A549 (cell line): ENCODE measurements around the gene BICD2. TPM values are rescaled to one million over a fixed set of nuclear protein-coding genes. Genes with fewer than 3 reads are reported as not detected.

Experiments
- ATAC-seq, 2 experiments: fragments of 200-7000 bp in 1 of 2; fragments of >200 bp in 1 of 2; cut with Nextera tagmentation in 1 of 2; cut with Tn5 transposase in 1 of 2; 3 replicates each; pipeline versions ENCODE4 v1.8.0 to v1.9.1; 2018 to 2020; ENCODE audit warnings: mild to moderate bottlenecking in 1 of 2, moderate library complexity in 1 of 2
- CTCF ChIA-PET: fragments of 300-600 bp; sonication (Branson Sonifier 250); formaldehyde crosslinking; extraction: SDS; loops from one replicate; lab custom pipeline; 2021; ENCODE audit warnings: antibody characterized with exemption, inconsistent platforms; lab: Yijun Ruan, JAX
- POLR2A ChIA-PET: fragments of 350-600 bp; formaldehyde crosslinking; extraction: SDS; loops from one replicate; lab custom pipeline; 2021; ENCODE audit warnings: antibody characterized with exemption, inconsistent platforms; lab: Yijun Ruan, JAX
- DNase-seq, 2 experiments: peaks; one replicate each; pipeline versions ENCODE4 v3.0.0 to v3.0.0-alpha.2; 2011 to 2016; ENCODE audit warnings: low read depth in 1 of 2, low spot score in 1 of 2
- FAIRE-seq: peaks from 2 replicates; lab custom pipeline; 2011; peaks lifted over from hg19 to GRCh38; lab: Jason Lieb, UNC
- H3K27ac ChIP-seq, 2 experiments: fragments of >200 bp; sonication (Bioruptor Twin); formaldehyde crosslinking; 3 replicates each; pipeline ENCODE4 v1.5.1; 2016 to 2017
- H3K4me1 ChIP-seq: fragments of >200 bp; sonication (Bioruptor Twin); formaldehyde crosslinking; 3 replicates; pipeline ENCODE4 v1.6.1; 2016
- H3K4me2 ChIP-seq: fragments of >200 bp; sonication (Bioruptor Twin); formaldehyde crosslinking; 3 replicates; pipeline ENCODE4 v1.6.1; 2016
- H3K4me3 ChIP-seq: fragments of >200 bp; sonication (Bioruptor Twin); formaldehyde crosslinking; 3 replicates; pipeline ENCODE4 v1.5.1; 2016
- H3K9me3 ChIP-seq: fragments of >200 bp; sonication (Bioruptor Twin); formaldehyde crosslinking; 3 replicates; pipeline ENCODE4 v1.6.1; 2016
- CHD2 ChIP-seq: fragments of 150-350 bp; IDR thresholded peaks from 2 replicates; pipeline ENCODE4 v1.6.1; 2014; ENCODE audit warnings: low read length; ENCODE audit not compliant: partially characterized antibody
- CTCF ChIP-seq: fragments of >200 bp; sonication (Bioruptor Twin); formaldehyde crosslinking; IDR thresholded peaks from 3 replicates; pipeline ENCODE4 v1.5.1; 2016
- E2F6 ChIP-seq: IDR thresholded peaks from 2 replicates; pipeline ENCODE4 v1.6.1; 2012; ENCODE audit warnings: low read depth, borderline replicate concordance
- EHF ChIP-seq: fragments of 250-450 bp; sonication (Bioruptor Pico); IDR thresholded peaks from 2 replicates; pipeline ENCODE4 v1.5.0; 2020; ENCODE audit warnings: mild to moderate bottlenecking
- EHMT2 ChIP-seq: fragments of 200-600 bp; sonication (generic); IDR thresholded peaks from 2 replicates; pipeline ENCODE4 v1.6.1; 2016; ENCODE audit warnings: antibody characterized with exemption, low read depth, mild to moderate bottlenecking, moderate library complexity
- ELK1 ChIP-seq: fragments of 150-350 bp; IDR thresholded peaks from 2 replicates; pipeline ENCODE4 v1.6.1; 2014; ENCODE audit warnings: low read depth, mild to moderate bottlenecking, low read length
- EP300 ChIP-seq, 2 experiments: fragments of >200 bp; sonication (Bioruptor Twin); formaldehyde crosslinking; IDR thresholded peaks; 2 replicates in 1 of 2; 3 replicates in 1 of 2; pipeline ENCODE4 v1.6.1; 2016 to 2017
- HEYL ChIP-seq: fragments of 250-450 bp; sonication (Bioruptor Pico); IDR thresholded peaks from 2 replicates; pipeline ENCODE4 v1.8.0; 2021; ENCODE audit warnings: mild to moderate bottlenecking, moderate library complexity
- HOXB13 ChIP-seq: fragments of 250-450 bp; sonication (Bioruptor Pico); IDR thresholded peaks from 2 replicates; pipeline ENCODE4 v1.5.0; 2020; ENCODE audit warnings: low read depth, mild to moderate bottlenecking, moderate library complexity
- HOXB5 ChIP-seq: fragments of 250-450 bp; sonication (Bioruptor Pico); IDR thresholded peaks from 2 replicates; pipeline ENCODE4 v1.5.0; 2020; ENCODE audit warnings: mild to moderate bottlenecking, moderate library complexity
- JUN ChIP-seq, 2 experiments: fragments of >200 bp; sonication (Bioruptor Twin); formaldehyde crosslinking; IDR thresholded peaks; 2 replicates in 1 of 2; 3 replicates in 1 of 2; pipeline ENCODE4 v1.6.1; 2016 to 2017
- KDM1A ChIP-seq: fragments of 200-600 bp; sonication (generic); IDR thresholded peaks from 2 replicates; pipeline ENCODE4 v1.6.1; 2016; ENCODE audit warnings: low read depth, mild to moderate bottlenecking
- KDM5A ChIP-seq: fragments of 200-600 bp; sonication (generic); IDR thresholded peaks from 2 replicates; pipeline ENCODE4 v1.6.1; 2016; ENCODE audit warnings: antibody characterized with exemption, mild to moderate bottlenecking
- MAFK ChIP-seq: fragments of 450-650 bp; IDR thresholded peaks from 2 replicates; pipeline ENCODE4 v1.6.1; 2014; ENCODE audit not compliant: partially characterized antibody
- MAX ChIP-seq: IDR thresholded peaks from 2 replicates; pipeline ENCODE4 v1.6.1; 2012
- MYC ChIP-seq: IDR thresholded peaks from 2 replicates; pipeline ENCODE4 v1.6.1; 2012; ENCODE audit warnings: mild to moderate bottlenecking, inconsistent platforms, low read length, improper control_type of control experiment, borderline replicate concordance
- RFX5 ChIP-seq: fragments of 450-650 bp; IDR thresholded peaks from 2 replicates; pipeline ENCODE4 v1.7.1; 2014; ENCODE audit warnings: antibody characterized with exemption, mild to moderate bottlenecking, moderate library complexity
- SMC3 ChIP-seq: fragments of >200 bp; sonication (Bioruptor Twin); formaldehyde crosslinking; IDR thresholded peaks from 3 replicates; pipeline ENCODE4 v1.6.1; 2018; ENCODE audit warnings: inconsistent platforms
- TP53 ChIP-seq: fragments of 250-450 bp; sonication (Bioruptor Pico); IDR thresholded peaks from 2 replicates; pipeline ENCODE4 v1.5.0; 2021; ENCODE audit warnings: mild to moderate bottlenecking, moderate library complexity
- USF2 ChIP-seq: fragments of 450-650 bp; IDR thresholded peaks from 2 replicates; pipeline ENCODE4 v1.6.1; 2014; ENCODE audit warnings: antibody characterized with exemption
- ZFP36 ChIP-seq: fragments of 450-650 bp; IDR thresholded peaks from 2 replicates; pipeline ENCODE4 v1.6.1; 2014; ENCODE audit warnings: borderline replicate concordance; ENCODE audit not compliant: partially characterized antibody
- ZNF302 ChIP-seq: fragments of 250-450 bp; sonication (Bioruptor Pico); IDR thresholded peaks from 2 replicates; pipeline ENCODE4 v1.9.0; 2021; ENCODE audit warnings: inconsistent platforms, mild to moderate bottlenecking, moderate library complexity
- WGBS: methylation state at CpG from one replicate; pipeline ENCODE4 v1.1.6; 2017; ENCODE audit errors: missing lambda C conversion rate; 5-methylcytosine and 5-hydroxymethylcytosine counted together
- polyA plus RNA-seq, 4 experiments: library from polyadenylated mRNA; depleted of rRNA in 3 of 4; stranded (reverse); fragments of >200 nt; fragmentation: RNase III in 1 of 4; extraction: RNeasy Plus Mini Kit Qiagen cat#74134 plus additional on column Dnase treatment in 1 of 4; gene quantifications; 2 replicates in 3 of 4; 3 replicates in 1 of 4; pipeline ENCODE4 v1.2.3, GENCODE V29; 2011 to 2017

BICD2 gene
- polyA plus RNA-seq, 2 of the 4 experiments (the other 2 are of a cell fraction), result 10.2 to 26.1 TPM

GRCh38 chr9:92713528-92713927 is 51.1 kb downstream of the BICD2 start:
- WGBS, result 96% methylated on average over 15 of the region's 15 CpGs
- Histone ChIP-seq H3K4me1 (no peaks in the 10 kb centered on the region), H3K4me2 (no peak overlapping the region), H3K9me3 (no peaks in the 10 kb centered on the region), H3K4me3 (no peak overlapping the region), H3K27ac (no peak overlapping the region)
- no peak for ATAC-seq
- no peak for TF ChIP-seq MAX
- TF ChIP-seq EHF (CRISPR knock-in tag), result no peak
- no peak for TF ChIP-seq EHMT2
- no peak for TF ChIP-seq KDM1A
- TF ChIP-seq CTCF, result no peak
- TF ChIP-seq ZFP36, result no peak
- ChIA-PET CTCF (interaction anchor here (1.3 to 9.0 kb wide), 3 partner anchors 12 to 78 kb away, joined by 4 to 138 read pairs (median 5); no protein-coding TSS in a partner anchor), POLR2A (no interaction called here)
- no peak for DNase-seq
- no peak for FAIRE-seq

GRCh38 chr9:92712767-92713166 is 51.9 kb downstream of the BICD2 start:
- POLR2A ChIA-PET, result interaction anchor here (1.0 kb wide), 1 partner anchor 42 kb away, joined by 4 read pairs; the partner anchor contains the start of gene IPPK
- no peaks in the 10 kb centered on the region for H3K4me1 ChIP-seq
- no peak for FAIRE-seq
- CTCF ChIA-PET, result interaction anchor here (1.3 to 9.0 kb wide), 3 partner anchors 11 to 79 kb away, joined by 4 to 138 read pairs (median 5); no protein-coding TSS in a partner anchor
- no peak for ATAC-seq
- H3K9me3 ChIP-seq, result no peaks in the 10 kb centered on the region
- no peak overlapping the region for H3K4me3 ChIP-seq
- WGBS, result 94% methylated on average over 15 of the region's 15 CpGs
- TF ChIP-seq JUN (IDR thresholded peaks at IDR 0.05), result no peak
- TF ChIP-seq, all 56 proteins: peak for 0
- Histone ChIP-seq H3K27ac (no peak overlapping the region), H3K4me2 (no peak overlapping the region)
- DNase-seq, result no peak

- 97% methylated on average over 6 of the region's 6 CpGs for WGBS
- DNase-seq (no peak), ATAC-seq (no peak), FAIRE-seq (no peak)
- ChIA-PET CTCF (no interaction called here), POLR2A (no interaction called here)
- no peak overlapping the region for H3K4me3 ChIP-seq
- H3K4me1 ChIP-seq, result no peaks in the 10 kb centered on the region
- TF ChIP-seq TP53 (CRISPR knock-in tag) (no peak), ELK1 (no peak), CHD2 (no peak)
- no peak overlapping the region for H3K27ac ChIP-seq
- no peaks in the 10 kb centered on the region for H3K9me3 ChIP-seq
- H3K4me2 ChIP-seq, result no peak overlapping the region
Observed at GRCh38 chr9:92711844-92712243, 52.8 kb downstream of the BICD2 start.

- H3K27ac ChIP-seq, result no peak overlapping the region
- no peak for DNase-seq
- CTCF ChIA-PET, result no interaction called here
- FAIRE-seq, result no peak
- H3K4me1 ChIP-seq, result no peaks in the 10 kb centered on the region
- no peak overlapping the region for H3K4me2 ChIP-seq
- ATAC-seq, result no peak
- H3K9me3 ChIP-seq, result no peaks in the 10 kb centered on the region
- 91% methylated on average over 2 of the region's 2 CpGs for WGBS
- TF ChIP-seq USF2, result no peak
- no peak for TF ChIP-seq ZFP36
- no peak for TF ChIP-seq E2F6
- no peak for TF ChIP-seq MAX
- no peak for TF ChIP-seq RFX5
- TF ChIP-seq MYC, result no peak
- TF ChIP-seq HOXB5, result no peak
- no peak for TF ChIP-seq HOXB13 (CRISPR knock-in tag)
- TF ChIP-seq HEYL, result no peak
- no peak for TF ChIP-seq KDM1A
- TF ChIP-seq KDM5A, result no peak
- TF ChIP-seq EHMT2, result no peak
- TF ChIP-seq ZNF302 (CRISPR knock-in tag), result no peak
- no peak for TF ChIP-seq SMC3
- TF ChIP-seq MAFK, result no peak
- TF ChIP-seq EP300 (IDR thresholded peaks at IDR 0.05), result no peak
- POLR2A ChIA-PET, result no interaction called here
- H3K4me3 ChIP-seq, result no peak overlapping the region
Observed at GRCh38 chr9:92711146-92711545, 53.5 kb downstream of the BICD2 start.
